NCI-H2196 treated with DMSO at 0.1 percent for 48 hours (cell line): Measurements from ENCODE around the gene RBKS.
A peak's percentile ranks its signal among the peaks of the same experiment; 100 is the strongest.

Experiments
- DNase-seq: peaks from one replicate; lab custom pipeline; 2025; ENCODE audit not compliant: unreplicated experiment; lab: John Stamatoyannopoulos, UW

RBKS gene

GRCh38 chr2:27803046-27803445, 87.1 kb downstream of the RBKS start:
- no peak for DNase-seq

GRCh38 chr2:27802547-27802946, 87.6 kb downstream of the RBKS start:
- no peak for DNase-seq

- no peak for DNase-seq
Measured at GRCh38 chr2:27800856-27801255, 89.3 kb downstream of the RBKS start.

GRCh38 chr2:27799646-27800010, 90.6 kb downstream of the RBKS start:
- no peak for DNase-seq

- no peak for DNase-seq
Measured at GRCh38 chr2:27798948-27799645, 91.1 kb downstream of the RBKS start.

- no peak for DNase-seq
Measured at GRCh38 chr2:27798486-27798885, 91.7 kb downstream of the RBKS start.

- DNase-seq: no peak
Measured at GRCh38 chr2:27797841-27798240, 92.3 kb downstream of the RBKS start.

- no peak for DNase-seq
Measured at GRCh38 chr2:27796791-27797765, 93.1 kb downstream of the RBKS start.

- DNase-seq: no peak
Measured at GRCh38 chr2:27795868-27796277, 94.3 kb downstream of the RBKS start.

GRCh38 chr2:27795093-27795834, 94.9 kb downstream of the RBKS start:
- DNase-seq: no peak

GRCh38 chr2:27792759-27793158, 97.4 kb downstream of the RBKS start:
- DNase-seq: no peak

- no peak for DNase-seq
Measured at GRCh38 chr2:27790796-27791195, 99.4 kb downstream of the RBKS start.

- DNase-seq: no peak
Measured at GRCh38 chr2:27782701-27783100, 107.5 kb downstream of the RBKS start.

GRCh38 chr2:27781496-27781895, 108.7 kb downstream of the RBKS start:
- no peak for DNase-seq

GRCh38 chr2:27779417-27780055, 110.7 kb downstream of the RBKS start:
- no peak for DNase-seq

- DNase-seq: no peak
Measured at GRCh38 chr2:27776696-27777095, 113.5 kb downstream of the RBKS start.

GRCh38 chr2:27776097-27776496, 114.1 kb downstream of the RBKS start:
- no peak for DNase-seq

- DNase-seq: no peak
Measured at GRCh38 chr2:27773959-27774358, 116.2 kb downstream of the RBKS start.

- no peak for DNase-seq
Measured at GRCh38 chr2:27772804-27773203, 117.4 kb downstream of the RBKS start.

- DNase-seq: peak; percentile 87
Measured at GRCh38 chr2:27771548-27772335, 118.4 kb downstream of the RBKS start, which contains the start of gene MRPL33. Gene MRPL33, plus strand, starts transcription at chr2:27771719. Its CDS starts 59 bp downstream, at chr2:27771778.
